NCI-H1105 (cell line): ENCODE results near the gene EFNB2.

Source experiments
- DNase-seq: peaks from one replicate; lab custom pipeline; 2025; lab: John Stamatoyannopoulos, UW

EFNB2 gene

DNA sequence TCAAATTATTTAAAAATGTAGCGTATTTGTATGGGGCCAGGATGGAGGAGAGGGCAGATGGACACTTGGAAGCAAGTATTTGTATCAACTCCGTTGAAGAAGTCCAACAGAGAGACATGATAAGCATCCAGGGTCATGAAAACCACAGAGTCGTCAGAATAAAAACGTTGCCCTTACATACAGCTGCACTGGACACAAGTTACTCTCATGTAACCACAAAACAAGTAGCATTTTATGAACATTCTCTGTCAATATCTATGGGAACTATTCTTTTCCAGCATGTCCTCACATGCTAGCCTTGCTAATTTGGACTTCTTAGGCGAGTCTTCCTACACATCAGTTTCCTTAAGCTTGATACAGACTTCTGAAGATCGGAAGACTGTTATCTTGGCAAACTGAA is 35.0 kb downstream of the EFNB2 start:
- DNase-seq, result no peak

DNA sequence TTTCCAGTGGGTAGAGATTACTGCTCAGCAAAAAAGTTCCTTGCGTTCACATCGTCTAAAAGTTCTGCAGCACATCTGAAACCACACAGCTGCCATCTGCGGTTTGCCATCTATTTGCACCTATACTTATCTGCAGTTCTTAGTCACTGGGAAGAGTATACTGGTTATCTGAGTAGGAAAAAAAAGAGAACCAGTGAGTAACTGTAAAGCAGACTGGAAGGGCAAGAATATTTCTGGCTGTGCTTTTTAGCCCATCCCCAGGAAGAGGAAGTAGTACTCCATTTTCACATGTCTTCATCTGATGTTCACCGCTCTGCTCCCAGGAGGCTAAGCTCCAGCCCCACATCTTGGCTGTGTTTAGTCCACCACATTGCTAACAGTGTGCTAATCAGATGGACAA is 35.6 kb downstream of the EFNB2 start:
- no peak for DNase-seq

DNA sequence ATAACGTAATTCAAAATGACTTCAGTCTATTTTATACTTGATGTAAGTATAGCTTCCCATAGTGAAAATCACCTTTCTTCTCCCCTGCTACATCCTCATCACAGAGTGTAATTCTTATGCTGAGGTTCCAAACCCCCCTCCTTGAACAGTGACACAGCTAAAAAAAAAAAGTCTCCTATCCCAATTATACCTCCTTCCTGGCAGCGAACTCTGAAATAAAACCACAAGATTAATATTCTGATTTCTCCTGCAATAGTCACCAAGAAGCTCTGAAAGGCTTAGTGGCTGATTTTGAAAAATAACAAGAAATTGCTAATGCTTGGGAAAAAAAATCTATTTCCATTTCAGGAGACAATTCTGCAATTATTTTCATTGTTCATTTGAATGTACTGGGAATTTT is 36.3 kb downstream of the EFNB2 start:
- no peak for DNase-seq

DNA sequence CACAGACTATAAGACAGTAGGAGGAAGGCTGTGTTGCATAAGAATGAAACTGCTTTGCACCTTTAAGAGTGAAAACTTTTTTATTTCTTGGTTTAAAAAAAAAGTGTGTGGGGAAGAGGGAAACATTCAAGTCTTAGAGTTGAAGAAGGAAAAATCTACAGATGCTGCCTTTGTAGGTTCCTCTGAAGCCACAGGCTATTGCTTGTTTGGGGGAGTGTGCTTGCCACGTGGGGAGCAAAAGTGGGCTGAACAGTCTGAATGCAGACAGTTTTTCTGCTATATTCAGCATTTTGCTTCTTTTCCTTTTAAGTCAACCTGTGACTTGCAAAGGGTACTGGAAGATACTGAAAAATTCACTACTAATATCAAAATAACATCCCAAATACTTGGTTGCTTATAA is 36.9 kb downstream of the EFNB2 start:
- DNase-seq, result no peak

DNA sequence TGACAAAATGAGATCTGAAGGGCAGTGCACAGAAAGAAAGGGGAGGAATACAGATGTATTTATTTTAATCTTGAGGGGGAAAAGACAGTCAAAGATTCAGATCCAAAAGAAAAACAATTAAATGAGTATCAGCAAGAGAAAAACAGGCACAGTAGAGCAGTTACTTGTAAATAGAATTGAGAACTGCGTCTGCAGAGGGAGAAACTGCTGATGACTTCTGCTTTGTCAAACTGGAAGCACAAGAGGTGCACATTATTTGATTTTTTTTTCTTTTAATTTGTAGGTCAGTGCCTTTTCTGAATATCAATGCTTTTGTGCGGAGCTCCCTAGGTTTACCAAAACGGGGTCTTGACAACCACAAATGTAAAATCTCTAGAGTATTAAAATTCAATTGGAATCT is 37.3 kb downstream of the EFNB2 start:
- no peak for DNase-seq

DNA sequence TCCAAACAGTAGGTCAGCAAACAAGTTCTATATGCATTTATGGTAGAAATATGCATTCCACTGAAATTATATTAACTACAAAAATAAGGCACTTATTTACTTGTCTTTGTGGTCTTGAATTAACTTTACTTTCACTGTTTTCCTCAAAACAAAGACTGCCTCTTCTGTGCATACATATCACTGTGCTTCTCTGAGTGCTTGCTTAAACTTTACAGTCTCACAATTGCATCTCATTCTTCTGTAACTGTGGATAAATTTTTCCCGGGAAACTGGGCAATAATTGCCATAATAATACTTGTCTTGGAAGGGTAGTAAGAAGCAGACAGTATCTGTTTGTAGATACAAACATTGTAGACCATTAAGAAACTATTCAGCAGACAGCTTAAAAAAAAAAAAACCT is 38.4 kb downstream of the EFNB2 start:
- DNase-seq, result no peak

DNA sequence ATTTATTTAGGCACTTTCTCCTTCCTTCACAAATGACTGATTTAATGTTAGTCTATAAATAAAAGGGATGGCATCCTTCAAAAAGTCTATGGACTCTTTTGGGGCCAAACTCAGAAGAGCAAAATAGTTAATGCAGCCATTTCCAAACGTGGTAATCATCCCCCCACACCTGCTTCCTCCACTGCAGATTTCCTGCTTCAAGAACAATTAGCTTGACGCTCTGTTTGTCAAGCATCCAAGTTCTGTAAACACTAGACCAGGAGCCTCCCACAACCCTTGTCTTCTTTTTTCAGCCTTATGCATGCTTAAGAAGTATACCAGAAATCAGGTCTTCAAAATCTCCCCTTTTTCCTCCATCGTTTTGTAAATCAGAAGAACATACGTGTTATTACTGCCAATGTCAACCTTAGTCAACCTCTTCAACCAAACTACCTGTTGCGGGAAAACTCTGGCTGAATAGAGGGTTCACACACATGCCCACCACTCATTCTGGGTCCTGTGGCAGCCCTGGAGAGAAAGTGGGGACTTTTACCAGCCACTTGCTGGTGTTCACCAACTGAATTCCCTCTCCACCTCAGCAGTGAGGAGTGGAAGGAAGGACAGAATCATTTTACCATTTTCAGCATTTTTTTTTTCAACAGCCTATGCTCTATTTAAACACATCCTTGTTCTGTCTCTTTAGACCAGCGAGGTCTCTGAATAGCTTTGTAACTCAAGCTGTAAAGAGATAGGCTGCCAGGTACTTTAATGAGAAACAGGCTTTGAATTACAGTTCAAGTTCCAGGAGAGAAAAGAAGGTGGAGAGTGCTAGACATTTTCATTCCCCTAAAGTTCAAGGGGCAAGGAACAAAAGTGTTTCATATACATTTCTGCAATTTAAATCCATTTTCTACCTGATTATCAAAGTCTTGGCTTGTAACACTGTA is 39.1 kb downstream of the EFNB2 start:
- peak; percentile 87 for DNase-seq

DNA sequence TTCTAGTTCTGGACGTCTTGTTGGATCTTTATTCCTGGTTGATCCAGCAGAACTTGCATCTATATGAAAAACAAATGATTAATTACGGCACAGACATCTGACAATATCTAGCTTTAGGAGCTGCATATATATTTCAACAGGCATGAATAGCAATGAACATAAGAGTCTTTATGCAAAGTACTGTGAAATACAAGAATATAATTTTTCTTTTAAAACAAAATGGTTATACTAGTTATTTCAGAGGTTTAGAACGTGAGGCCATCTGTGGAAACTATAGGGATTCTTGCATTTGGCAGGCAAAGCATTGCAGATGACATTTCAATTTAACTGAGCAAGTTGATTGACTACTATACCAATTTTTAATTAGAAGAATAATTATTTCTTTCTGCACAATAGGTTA is 40.5 kb downstream of the EFNB2 start:
- DNase-seq, result no peak

DNA sequence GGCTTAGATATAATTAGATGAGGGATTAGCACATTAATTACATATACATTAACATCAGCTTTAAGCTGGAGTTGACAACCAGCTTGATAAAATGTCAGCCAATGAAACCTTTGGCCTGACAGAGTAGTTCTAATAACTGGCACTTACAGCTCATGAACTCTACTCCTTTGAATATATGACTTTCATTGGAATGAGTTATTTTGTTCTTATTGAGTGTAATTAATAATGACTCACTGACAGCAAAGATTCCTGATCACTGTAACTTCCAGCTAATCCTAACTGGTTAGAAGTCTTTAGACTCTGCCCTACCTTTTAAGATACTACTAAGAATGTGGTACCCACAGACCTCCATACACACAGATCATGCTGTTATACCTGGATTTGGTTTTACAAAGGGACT is 41.0 kb downstream of the EFNB2 start:
- no peak for DNase-seq

DNA sequence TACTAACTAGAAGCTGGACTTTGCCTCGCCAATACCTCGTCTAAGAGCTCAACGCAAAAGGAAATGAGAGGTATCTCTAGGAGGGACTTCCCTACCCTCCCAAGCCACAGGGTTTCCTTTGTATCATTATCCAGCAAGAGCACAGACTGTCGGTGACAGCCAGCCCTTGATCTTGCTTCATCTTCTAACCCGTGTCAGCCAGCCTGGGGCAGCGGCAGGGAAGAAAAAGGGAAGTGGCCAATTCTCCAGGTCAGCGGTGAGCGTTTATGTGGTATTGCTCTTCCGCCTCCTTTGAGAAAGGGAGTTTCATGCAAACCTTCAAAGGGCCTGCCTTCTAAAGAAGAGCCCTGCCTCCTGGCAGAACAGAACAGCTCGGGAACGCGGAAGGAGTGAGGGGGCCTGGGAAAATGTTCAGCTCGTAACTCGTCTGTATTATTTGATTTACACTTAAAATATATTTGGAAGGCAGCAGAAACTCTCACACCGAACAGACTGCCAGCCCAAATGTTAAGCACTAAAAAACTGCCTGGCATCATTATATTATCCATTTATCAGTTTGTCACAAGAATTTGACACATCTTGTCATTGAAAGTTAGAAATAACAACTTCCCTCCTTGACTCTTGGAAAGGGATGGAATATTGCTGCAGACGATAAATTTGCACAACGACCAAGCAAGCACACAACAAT is 41.8 kb downstream of the EFNB2 start:
- no peak for DNase-seq

DNA sequence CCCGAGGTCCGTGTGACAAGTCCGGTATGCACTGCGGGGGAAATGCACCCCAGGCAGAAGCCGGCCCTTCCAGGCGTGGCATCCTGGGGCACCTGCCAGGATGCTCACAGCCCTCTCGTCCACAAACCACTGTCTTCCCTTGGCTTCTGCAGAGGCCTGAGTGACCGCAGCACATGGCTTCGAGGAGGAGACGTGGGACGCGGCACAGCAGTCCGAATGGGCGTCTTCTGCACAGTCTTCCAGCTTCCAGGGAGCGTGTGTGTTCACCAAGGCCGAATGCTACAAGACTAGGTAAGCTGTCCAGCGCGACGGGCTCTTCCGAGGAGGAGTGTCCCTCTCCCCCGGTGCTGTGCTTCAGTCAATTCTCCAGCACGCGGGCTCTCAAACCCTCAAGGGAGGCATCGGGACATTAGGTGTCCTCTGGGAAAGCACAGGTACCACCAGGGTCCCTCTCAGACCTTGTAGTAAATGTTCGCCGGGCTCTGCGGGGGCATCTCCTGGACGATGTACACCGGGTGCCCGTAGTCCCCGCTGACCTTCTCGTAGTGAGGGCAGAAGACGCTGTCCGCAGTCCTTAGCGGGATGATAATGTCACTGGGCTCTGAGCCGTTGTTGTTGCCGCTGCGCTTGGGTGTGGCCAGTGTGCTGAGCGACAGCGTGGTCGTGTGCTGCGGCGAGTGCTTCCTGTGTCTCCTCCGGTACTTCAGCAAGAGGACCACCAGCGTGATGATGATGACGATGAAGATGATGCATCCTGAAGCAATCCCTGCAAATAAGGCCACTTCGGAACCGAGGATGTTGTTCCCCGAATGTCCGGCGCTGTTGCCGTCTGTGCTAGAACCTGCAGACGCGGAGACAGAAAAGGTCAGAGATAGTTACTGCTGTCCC is 42.6 kb downstream of the EFNB2 start:
- no peak for DNase-seq

DNA sequence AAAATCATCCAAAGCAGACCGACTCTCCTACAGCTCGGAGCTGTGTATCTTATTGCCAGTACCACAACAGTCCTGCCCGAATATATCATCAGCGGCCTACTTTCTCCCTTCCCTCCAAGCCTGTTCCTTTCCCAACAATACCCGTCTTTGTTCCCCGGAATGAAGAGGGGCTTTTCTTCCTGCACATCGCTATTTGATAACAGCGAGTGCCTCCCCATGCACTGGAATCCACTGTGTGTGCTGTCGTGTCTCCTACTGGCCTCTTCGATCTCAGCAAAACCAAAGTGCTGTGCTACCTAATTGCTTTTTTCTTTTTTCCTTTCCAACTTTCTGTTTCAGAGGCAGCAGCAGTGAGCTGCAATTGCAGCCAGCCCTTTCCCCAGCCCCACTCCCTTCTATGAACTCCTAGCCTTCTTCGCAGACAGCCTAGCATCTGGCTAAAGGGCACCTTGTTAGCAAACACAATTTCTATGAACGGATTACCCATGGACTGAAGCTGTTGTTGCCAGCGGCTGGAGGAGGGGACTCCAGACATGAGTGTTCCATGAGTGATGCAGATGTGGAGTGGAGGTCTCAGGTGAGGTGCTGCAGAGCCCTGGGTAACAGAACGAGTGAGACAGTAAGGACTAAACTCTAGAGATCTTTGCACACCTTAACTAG is 43.4 kb downstream of the EFNB2 start:
- no peak for DNase-seq

DNA sequence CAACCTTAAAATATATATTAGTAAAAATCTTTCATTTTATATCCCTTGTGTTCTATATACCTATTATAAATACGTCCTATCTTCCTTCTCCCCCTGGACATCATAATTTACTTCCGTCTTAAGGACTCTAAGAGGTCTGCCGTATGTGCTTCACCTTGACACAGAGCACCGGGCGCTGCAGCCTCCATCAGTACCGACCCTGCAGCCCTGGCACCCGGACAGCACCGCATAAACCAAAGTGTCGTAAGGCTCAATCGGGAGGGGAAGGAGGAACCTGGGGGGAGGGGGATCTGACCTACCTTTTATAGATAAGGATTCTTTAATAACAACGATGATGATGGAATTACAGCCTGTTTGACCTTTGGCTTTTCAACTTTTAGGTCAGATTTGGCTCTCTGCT is 44.0 kb downstream of the EFNB2 start:
- no peak for DNase-seq

DNA sequence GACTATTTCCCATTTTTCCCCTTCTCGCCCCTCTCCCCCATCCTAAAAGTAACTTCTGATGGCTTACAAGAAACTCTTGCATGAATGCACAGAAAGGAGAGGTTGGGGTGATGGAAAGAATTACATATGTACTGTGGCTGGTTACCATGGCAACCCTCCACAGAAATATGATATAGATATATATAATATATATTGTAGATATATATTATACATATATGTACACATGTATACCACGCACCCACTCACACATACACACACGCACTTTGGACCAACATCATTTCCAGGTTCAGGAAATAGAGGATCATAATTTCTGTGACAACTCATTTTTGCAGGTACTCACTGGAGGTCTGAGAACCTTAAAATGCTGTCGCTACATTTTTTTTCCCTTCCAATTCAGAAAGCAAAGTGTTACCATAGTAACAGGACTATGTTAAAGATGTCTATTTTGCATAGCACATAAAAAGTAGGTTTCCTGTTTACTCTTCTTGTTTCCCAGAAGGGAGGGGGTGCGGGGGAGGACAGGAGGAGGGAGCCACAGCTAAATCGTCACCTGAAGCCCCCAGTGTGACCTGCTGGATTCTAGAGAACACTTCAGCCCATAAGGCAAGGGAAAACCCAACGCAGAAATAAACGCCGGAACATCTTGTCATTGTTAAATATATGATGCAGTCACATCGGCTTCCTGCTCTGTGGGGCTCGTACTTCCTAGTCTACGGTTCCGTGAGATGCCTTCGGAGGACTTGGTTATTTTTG is 44.7 kb downstream of the EFNB2 start:
- no peak for DNase-seq

DNA sequence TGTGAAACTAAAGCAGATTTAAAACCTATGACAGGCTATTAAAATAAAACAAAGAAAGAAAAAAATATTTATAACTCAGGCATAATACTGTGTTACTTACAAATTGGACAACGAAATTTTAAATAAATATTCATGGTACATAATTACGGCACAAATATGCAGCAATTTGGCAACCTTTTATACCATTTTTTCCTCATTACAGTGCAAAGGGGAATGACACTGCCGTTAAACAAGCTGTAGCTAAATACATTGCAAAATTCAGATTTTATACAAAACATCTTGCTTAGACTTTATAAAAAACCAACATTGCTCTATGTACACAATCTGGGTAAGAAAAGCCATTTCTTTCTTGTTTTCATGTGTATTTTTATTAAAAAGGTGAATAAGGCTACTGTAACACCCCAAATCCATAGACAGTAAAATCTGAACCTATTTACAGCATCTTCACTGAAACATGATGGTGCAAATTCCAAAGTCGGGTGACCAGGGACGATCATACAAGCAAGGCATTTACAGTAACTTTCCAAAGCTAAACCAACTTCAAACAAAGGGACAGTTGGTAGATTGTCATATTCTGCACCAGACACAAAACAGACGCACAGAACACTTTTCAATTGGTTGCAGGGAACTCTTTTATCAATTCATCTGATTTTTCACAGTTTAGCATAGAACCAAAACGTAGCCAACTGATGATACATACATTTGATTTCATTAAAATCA is 45.5 kb downstream of the EFNB2 start:
- no peak for DNase-seq

DNA sequence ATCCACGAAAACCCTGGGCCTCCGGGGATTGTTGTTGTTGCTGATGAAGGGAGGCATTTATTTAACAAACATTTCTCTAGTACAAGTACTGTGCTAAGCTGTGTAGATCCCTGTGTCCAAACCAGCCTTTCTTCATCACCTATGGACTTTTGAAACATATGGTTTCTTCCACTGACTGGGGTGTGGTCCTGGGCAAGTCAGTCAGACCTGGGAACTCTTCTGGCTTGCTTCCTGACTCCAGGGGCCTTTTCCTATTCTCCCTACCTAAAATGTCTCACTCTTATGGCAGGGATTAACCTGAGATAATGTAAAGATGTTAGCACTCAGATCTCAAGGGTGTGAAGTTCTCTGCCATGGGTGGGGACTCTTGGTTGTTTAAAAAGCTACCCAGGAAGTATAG is 46.8 kb downstream of the EFNB2 start:
- no peak for DNase-seq

DNA sequence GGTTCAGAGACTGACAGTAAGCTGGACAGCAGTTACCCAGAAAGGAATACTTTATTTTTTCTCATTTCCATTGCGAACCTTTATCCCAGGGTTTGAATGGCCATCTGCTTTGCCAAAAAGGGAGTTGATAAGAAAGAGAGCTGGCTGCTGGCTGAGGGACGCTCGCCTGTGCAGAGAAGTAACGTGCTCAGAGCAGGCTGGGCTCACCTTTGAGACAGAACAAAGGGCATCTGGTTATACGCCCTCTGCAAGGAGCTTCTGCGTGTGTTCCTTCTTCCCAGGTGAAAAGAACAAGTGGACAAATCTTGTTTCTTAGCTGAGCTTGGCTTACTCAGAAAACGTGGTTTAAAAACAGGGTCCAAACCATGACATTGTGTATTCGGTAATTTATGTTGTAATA is 47.4 kb downstream of the EFNB2 start:
- DNase-seq, result no peak

DNA sequence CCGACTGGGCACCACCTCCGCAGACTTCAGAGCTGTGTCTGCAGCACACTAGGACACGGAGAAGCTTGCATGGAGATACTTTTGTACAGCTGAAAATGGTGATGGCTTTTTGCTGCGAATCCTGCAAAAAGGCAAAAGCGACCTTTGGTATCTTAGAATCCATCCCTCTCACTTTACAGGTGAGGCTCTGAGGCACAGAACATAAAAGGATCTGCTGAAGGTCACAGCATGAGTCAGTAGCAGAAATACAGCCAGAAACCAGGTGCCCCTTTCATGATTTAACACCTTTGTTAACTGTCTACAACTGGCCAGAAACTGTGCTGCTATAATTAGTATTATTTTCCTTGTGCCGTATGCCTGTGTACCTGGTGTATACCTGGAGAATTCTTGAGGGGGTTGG is 48.3 kb downstream of the EFNB2 start:
- DNase-seq, result no peak

DNA sequence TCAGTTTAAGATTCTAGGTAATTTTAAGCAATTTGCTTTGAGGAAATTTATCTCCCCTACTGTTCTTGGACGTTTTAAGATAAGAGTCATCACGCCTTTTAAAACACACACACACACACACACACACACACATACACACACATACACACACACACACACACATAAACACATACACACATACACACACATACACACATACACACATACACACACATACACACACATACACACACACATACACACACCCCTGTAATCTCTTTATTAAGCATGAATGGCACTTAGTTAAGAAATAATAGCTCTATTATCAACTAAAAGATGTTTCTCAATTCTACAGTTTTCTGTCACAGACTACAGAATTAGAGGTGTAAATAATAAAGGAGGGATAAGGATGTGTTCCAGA is 49.2 kb downstream of the EFNB2 start:
- no peak for DNase-seq

DNA sequence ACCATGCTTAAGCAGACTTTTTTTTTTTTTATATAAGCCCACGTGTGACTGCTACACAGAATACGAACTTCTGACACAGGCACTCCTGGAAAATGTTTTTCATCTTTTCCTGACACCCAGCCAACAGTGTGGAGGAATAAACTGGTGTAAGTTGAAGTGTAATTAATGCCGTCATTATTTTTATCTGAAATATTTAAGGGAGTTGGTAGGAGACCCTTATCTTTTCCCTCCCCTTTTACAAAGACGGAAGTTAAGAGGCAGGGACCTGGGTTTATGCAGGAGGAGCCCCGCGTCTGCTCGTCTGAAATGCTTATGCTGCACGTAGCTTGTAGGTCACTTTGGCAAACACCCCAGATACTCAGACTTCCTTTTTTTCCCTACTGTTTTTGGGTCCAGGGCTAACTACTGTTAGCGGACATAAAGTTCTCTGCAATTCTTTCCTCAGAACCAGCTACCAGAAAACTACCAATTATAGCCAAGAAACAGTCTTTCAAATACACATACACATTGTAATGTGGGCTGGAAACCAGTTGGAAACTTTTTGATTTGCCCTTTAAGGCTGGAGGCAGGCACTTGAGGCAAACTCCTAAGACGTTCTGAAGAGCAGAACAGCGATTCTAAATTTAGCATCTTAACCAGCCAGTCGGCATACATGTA is 50.8 kb downstream of the EFNB2 start:
- DNase-seq, result no peak
